Loucy (cell line): ENCODE measurements around the gene VAV3.
A peak's percentile ranks its signal among the peaks of the same experiment; 100 is the strongest.

Experiments
- H2AFZ ChIP-seq: fragments of 200-600 bp; sonication (generic); 2 replicates; pipeline ENCODE4 v1.6.0; 2016; ENCODE audit warnings: antibody characterized with exemption, mild to moderate bottlenecking, low read length, moderate library complexity
- H3F3A ChIP-seq: fragments of 200-600 bp; 2 replicates; pipeline ENCODE4 v1.6.0; 2016; ENCODE audit warnings: antibody characterized with exemption, low read depth, mild to moderate bottlenecking
- H3K27me3 ChIP-seq: fragments of 200-600 bp; sonication (generic); 2 replicates; pipeline ENCODE4 v1.6.1; 2014; ENCODE audit warnings: low read length, mild to moderate bottlenecking; ENCODE audit not compliant: insufficient read depth, poor library complexity, severe bottlenecking
- H3K36me3 ChIP-seq: fragments of 200-600 bp; sonication (generic); 2 replicates; pipeline ENCODE4 v1.6.1; 2016; ENCODE audit warnings: low read length; ENCODE audit not compliant: insufficient read depth
- H3K4me1 ChIP-seq: fragments of 200-600 bp; sonication (generic); 2 replicates; pipeline ENCODE4 v1.5.1; 2014; ENCODE audit warnings: low read length, mild to moderate bottlenecking; ENCODE audit not compliant: insufficient read depth, poor library complexity, severe bottlenecking
- H3K4me2 ChIP-seq: fragments of 200-600 bp; sonication (generic); 2 replicates; pipeline ENCODE4 v1.6.0; 2014; ENCODE audit warnings: antibody characterized with exemption, low read length, low read depth, mild to moderate bottlenecking; ENCODE audit not compliant: poor library complexity, severe bottlenecking
- H3K4me3 ChIP-seq: fragments of 200-600 bp; sonication (generic); 2 replicates; pipeline ENCODE4 v1.5.1; 2014; ENCODE audit warnings: low read length, mild to moderate bottlenecking, mixed read lengths; ENCODE audit not compliant: poor library complexity, severe bottlenecking
- H3K79me2 ChIP-seq: fragments of 200-600 bp; sonication (generic); 2 replicates; pipeline ENCODE4 v1.6.1; 2014; ENCODE audit warnings: low read length; ENCODE audit not compliant: insufficient read depth
- H3K9ac ChIP-seq: fragments of 200-600 bp; sonication (generic); 2 replicates; pipeline ENCODE4 v1.6.0; 2014; ENCODE audit warnings: mild to moderate bottlenecking, low read depth, low read length, moderate library complexity; ENCODE audit not compliant: poor library complexity, severe bottlenecking
- H3K9me2 ChIP-seq: fragments of 200-600 bp; sonication (generic); replicated peaks from 2 replicates; pipeline ENCODE4 v1.6.1; 2016; ENCODE audit warnings: low read depth, low read length, mixed read lengths
- H3K9me3 ChIP-seq: fragments of 200-600 bp; sonication (generic); 2 replicates; pipeline ENCODE4 v1.6.1; 2014; ENCODE audit warnings: mild to moderate bottlenecking, antibody characterized with exemption, low read length, low read depth; ENCODE audit not compliant: insufficient read depth
- H4K20me1 ChIP-seq: fragments of 200-600 bp; sonication (generic); 2 replicates; pipeline ENCODE4 v1.6.0; 2014; ENCODE audit warnings: antibody characterized with exemption, low read length, mild to moderate bottlenecking; ENCODE audit not compliant: insufficient read depth, poor library complexity, severe bottlenecking
- EZH2phosphoT487 ChIP-seq: fragments of 200-600 bp; IDR thresholded peaks from 2 replicates; pipeline ENCODE4 v1.6.1; 2018; ENCODE audit warnings: antibody characterized with exemption, mild to moderate bottlenecking, moderate library complexity, borderline replicate concordance
- TF ChIP-seq, protein P1 (sequence below): fragments of 200-600 bp; sonication (generic); conservative IDR thresholded peaks from 2 replicates; pipeline ENCODE4 v1.5.1; 2014; ENCODE audit warnings: mild to moderate bottlenecking, antibody characterized with exemption, low read length

The VAV3 gene

DNA sequence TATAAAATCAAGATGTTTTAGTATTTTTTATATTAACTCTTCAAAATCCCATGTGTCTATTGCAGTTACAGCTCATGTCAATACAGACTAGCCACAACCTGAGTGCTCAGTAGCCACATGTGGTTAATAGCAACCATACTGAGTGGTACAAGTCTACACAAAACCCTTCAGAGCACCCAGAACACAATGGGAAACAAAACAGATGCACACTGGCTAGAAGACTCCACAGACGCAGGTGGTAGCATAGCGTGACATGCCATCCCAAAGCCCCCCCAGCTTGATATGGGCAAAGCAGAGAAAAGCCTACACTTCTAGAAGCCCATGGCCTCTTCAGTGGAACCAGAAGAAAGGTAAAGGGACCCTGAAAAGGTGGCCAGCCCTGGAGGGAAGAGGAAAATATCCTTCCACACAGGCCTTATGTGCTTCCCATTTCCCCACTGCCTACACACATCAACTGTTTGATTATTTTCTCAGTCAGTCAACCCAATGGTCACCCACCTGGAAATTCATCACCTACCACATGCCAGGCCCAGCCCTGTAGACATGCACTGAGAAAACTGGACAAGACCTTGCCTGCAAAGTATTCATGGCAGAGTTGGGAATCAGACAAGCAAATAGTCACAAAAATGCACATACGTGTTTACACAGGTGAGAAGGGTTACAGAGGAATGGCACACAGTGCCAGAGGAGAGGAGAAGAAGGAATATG is 175.0 kb downstream of the VAV3 start:
- no peak for TF ChIP-seq EZH2phosphoT487
- TF ChIP-seq, protein P1, sequence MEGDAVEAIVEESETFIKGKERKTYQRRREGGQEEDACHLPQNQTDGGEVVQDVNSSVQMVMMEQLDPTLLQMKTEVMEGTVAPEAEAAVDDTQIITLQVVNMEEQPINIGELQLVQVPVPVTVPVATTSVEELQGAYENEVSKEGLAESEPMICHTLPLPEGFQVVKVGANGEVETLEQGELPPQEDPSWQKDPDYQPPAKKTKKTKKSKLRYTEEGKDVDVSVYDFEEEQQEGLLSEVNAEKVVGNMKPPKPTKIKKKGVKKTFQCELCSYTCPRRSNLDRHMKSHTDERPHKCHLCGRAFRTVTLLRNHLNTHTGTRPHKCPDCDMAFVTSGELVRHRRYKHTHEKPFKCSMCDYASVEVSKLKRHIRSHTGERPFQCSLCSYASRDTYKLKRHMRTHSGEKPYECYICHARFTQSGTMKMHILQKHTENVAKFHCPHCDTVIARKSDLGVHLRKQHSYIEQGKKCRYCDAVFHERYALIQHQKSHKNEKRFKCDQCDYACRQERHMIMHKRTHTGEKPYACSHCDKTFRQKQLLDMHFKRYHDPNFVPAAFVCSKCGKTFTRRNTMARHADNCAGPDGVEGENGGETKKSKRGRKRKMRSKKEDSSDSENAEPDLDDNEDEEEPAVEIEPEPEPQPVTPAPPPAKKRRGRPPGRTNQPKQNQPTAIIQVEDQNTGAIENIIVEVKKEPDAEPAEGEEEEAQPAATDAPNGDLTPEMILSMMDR, result no peak
- Histone ChIP-seq H3K9ac (peak overlapping the region; percentile 22), H2AFZ (no peak overlapping the region), H3F3A (no peaks in the 10 kb centered on the region), H3K9me3 (no peaks in the 10 kb centered on the region), H3K27me3 (no peaks in the 10 kb centered on the region), H4K20me1 (peaks cover 67% of the 10 kb centered on the region), H3K79me2 (peaks cover 99% of the 10 kb centered on the region), H3K9me2 (no peaks in the 10 kb centered on the region), H3K36me3 (peaks cover 13% of the 10 kb centered on the region; the same call in 1 of the 2 replicates), H3K4me3 (no peak overlapping the region), H3K4me1 (peaks cover 80% of the 10 kb centered on the region), H3K4me2 (no peak overlapping the region)

DNA sequence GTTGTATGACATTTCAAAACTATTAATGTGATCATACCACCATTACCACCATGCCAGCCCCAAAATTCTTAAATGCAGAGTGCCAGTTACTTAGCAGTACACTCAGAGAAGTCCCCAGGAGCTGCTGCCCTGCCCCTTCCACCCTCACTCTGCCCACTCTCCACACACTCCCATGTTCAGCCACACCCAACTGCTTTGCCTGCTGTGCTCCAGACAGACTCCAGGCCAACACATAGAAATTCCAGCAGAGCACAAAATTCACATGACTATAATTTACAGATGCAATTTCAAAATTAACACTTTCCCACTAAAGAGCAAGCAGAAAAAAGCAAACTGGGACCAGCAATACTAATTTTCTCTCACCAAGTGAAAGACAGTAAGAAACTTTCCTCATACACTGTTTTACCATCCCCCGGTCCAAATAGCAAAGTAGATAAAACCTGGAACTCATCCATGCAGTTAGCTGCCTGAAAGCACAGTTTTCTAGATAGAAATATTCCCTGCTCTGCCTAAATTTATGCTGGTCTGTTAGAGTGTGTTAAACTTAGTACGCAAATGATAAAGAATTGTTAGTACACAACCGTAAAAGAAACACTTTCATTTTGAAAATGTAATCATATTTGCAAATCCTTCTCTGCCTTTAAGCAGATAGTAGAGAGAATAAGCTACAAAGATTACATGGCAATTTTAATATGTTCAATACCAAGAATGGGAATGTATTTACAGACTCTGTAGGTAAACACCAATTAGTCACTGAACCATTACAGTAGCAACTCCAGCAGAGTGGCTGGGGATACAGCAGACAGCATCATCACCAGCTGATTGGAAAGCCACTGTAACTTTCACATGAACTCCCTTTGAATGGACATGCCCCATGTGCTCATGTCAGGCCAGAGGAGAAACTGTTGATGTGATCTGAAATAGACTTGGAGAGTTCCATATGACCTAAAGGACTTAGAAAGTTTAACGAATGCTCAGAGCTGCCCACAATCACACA is 176.5 kb downstream of the VAV3 start:
- no peaks in the 10 kb centered on the region for H3K9me2 ChIP-seq

DNA sequence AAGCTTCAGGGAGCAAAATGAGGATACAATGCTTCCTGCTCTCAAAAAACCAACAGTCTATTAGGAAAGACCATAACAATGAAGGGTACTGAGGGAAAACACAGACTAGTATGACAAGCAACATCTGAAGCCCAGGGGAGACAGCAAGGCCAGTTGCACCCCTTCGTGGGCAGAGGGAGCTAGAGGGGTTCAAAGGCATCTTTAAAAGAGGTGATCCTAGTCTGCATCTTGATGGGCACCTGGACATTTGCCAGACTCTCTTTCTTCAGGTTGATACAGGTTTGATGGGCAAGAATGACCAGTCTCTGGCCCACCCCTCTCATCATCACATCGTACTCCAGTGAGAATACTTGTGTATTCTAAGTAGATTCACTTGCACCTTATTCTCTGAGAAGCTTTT is 177.7 kb downstream of the VAV3 start:
- Histone ChIP-seq H3K27me3 (no peaks in the 10 kb centered on the region), H3K4me2 (peak overlapping the region; percentile 61), H3K79me2 (peaks cover 96% of the 10 kb centered on the region), H3K4me1 (peaks cover 83% of the 10 kb centered on the region), H4K20me1 (peaks cover 61% of the 10 kb centered on the region), H3K9me2 (no peaks in the 10 kb centered on the region), H3F3A (no peaks in the 10 kb centered on the region), H3K9ac (no peak overlapping the region), H3K4me3 (no peak overlapping the region), H2AFZ (no peak overlapping the region), H3K9me3 (no peaks in the 10 kb centered on the region), H3K36me3 (peaks cover 4% of the 10 kb centered on the region; the same call in 1 of the 2 replicates)
- TF ChIP-seq, protein P1, result peak; percentile 77
- TF ChIP-seq EZH2phosphoT487, result no peak

More for the DNA sequence above, 176.5 kb downstream of the VAV3 start:
- Histone ChIP-seq H4K20me1 (peaks cover 63% of the 10 kb centered on the region), H2AFZ (no peak overlapping the region), H3K9me3 (no peaks in the 10 kb centered on the region), H3K36me3 (peaks cover 4% of the 10 kb centered on the region; the same call in 1 of the 2 replicates), H3F3A (no peaks in the 10 kb centered on the region), H3K9ac (peak overlapping the region; percentile 4), H3K27me3 (no peaks in the 10 kb centered on the region), H3K4me2 (peak overlapping the region; percentile 19), H3K79me2 (peaks cover 96% of the 10 kb centered on the region), H3K4me1 (peaks cover 77% of the 10 kb centered on the region), H3K4me3 (no peak overlapping the region)
- no peak for TF ChIP-seq EZH2phosphoT487
- TF ChIP-seq, protein P1, result no peak
